Measurements from ENCODE around the gene FOXP1.

Gene FOXP1

DNA sequence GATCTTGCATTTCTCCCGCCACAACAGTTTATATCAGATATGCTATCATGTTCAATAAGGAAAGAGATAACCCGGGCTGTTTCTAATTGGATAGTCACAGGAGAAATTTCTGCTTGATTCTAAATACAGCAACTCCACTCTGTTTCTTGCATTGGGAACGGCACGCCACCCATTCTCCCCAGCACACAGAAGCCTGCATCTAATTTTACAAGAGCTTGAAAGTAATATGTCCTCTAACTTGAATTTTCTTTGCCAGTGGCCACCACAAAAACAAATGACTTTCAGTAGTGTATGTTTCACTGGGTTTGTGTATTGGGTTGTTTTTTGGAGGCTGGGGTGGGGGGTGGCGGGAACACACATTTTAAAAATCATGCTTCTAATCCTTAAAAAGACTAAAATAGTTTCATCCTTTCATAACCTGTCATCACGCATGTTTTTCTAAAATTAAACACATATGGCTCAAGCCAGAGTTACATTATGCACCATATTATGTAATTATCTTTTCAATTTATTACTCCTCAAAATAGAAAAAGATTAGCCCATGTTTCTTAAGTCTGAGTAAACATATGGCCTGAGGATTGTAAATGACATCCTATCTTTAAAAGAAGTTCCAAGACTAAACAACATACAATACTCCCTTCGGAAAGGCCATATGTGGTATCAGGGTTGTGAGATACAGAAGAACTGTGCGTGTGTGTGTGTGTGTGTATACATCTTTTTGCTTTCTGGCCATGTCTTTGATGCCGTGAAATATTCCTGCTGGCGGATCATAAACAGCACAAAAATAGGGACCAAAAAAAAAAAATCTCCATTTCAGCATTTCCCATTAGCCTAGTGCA is 176.3 kb downstream of the FOXP1 start:
- in situ Hi-C loops (cut with MboI; ENCODE audit: low sequenced_read_pairs), result no loop called here

DNA sequence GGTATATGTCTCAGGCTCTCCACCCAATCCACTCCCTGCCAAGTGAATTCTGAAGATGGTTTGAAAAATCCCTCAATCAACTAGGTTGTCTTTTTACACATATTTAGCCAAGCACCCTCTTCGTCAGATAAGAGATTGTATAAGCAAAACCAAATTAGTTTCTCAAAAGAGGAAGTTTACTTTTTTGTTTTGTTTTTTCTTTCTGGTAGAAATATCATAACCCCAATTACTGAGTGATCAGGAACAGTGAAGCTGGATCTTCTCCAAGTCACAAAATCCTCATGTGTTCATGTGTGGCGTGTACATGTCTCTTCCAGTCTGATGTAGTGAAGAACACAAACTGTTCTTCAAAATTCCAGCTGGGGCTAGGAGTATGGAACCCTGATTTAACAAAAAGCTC is 180.6 kb downstream of the FOXP1 start:
- in situ Hi-C loops (cut with MboI; ENCODE audit: low sequenced_read_pairs), result no loop called here

DNA sequence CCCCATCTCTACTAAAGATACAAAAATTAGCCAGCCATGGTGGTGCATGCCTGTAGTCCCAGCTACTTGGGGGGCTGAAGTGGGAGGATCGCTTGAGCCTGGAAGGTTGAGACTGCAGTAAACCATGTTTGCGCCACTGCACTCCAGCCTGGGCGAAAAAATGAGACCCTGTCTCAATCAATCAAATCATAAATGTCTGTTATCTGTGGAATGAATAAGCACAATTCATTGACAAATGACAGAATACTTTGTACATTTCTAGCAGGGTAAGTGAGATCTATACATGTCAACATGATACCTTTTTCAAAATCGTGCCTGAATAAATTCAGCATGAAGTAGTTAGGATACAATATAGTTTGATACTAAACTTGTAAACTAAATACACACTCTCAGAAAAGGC is 181.2 kb downstream of the FOXP1 start:
- in situ Hi-C loops (cut with MboI; ENCODE audit: low sequenced_read_pairs), result no loop called here

DNA sequence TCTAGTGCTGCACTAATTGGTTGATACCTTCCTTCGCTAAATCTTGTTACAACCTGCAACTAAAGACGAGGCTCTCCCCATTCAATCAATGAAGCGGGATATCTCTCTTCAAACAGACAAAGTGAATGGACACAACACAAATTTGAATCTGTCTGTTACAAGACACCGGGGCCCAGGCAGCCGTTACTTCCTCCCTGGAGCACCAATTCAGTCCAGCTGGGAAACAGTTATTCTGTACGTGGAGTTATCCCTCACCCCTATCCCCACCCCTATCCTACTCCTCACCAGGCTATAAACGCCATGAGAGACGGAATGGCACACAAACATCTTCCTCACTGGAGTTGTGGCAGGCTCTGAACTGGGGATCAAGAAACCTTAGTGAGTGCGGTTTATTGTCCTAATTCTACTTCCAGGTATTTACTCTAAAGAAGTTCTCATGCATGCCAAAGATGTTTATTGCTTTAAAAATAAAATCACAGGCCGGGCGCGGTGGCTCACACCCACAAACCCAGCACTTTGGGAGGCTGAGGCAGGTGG is 181.8 kb downstream of the FOXP1 start:
- in situ Hi-C loops (cut with MboI; ENCODE audit: low sequenced_read_pairs), result no loop called here

DNA sequence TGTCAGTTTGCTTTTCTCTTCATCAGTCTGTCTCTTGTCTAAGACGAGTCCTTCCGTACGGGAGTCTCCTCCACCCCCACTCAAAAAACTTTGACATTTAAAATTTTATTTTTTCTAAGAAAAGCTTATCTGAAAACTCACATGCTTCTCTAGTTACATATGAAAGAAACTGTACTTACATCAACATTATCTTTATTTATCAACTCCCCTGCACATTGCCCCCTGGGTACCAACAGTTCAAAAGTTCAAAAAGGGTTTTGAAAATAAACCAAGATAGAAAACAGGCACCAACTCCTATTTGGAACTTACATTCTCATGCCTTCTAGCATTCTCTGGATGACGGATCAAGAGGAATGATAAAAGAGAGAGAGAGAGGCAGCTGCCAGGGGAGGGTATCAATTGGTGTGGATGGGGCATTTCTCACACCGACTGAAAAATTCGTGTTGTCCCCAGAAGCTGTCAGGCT is 182.5 kb downstream of the FOXP1 start:
- in situ Hi-C loops (cut with MboI; ENCODE audit: low sequenced_read_pairs), result no loop called here

DNA sequence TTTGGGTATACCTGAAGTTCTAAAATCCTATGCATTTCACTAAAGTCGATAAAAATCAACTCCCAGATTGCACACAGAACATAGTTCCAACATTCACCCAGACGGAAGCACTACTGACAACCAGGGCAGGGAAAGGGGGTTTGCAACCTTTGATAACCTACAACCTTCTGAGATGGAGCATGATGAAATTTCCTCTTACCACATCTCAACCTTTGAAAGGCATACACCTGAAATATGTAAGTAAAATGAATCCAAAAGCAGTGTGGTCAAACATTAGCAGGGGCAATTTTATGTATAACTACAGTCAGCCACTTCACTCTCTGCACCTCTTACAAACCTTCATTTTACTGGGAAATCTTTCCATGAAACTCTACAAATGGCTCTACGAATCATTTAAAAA is 184.1 kb downstream of the FOXP1 start:
- in situ Hi-C loops (cut with MboI; ENCODE audit: low sequenced_read_pairs), result no loop called here

DNA sequence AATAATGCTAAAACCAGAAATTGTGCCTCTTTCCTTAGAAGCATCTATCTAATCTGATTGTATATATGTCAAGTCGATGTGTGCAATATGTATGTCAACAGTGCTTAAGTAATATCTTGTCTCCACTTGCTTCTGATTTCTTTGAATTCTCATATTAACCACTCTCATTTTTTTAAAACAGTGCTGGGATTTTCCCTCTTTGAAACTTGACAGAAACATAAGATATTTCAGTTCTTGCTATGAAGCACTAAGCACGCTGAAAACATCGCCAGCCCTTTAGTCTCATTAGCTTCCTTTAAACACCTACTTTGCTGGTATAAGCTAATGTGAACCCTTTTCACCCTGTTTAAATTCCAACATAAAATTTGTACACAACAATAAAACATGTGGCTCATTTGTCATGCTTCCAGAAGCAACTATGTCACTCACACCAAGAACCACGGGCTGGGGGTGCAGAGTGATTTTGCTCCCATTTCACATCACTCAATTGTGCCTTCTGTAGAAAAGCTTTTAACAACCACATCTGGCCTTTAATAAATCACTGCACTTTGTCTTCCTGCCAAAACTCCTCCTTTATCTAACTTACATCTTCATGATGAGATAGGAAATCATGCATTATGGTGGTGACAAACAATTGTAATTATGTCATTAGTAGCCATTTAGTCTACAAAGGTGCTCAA is 185.2 kb downstream of the FOXP1 start:
- in situ Hi-C loops (cut with MboI; ENCODE audit: low sequenced_read_pairs), result no loop called here

DNA sequence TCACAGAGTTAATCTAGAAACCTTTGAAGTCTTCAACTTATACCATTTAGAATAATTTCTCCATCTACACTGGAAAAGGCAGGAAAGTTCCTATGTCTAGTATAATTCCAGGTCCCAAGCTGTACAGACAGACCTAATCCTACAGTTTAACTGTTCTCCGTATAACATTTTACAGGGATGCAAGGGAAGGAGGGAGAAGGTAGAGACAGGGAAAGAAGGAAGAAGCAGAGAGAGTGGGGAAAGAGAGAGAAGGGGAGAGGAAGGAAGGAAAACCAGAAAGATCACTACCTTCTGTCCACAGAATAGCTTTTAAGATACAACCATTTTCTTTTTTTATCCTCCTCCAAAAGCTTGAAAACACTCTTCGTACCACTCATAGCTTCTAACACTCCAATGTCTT is 185.8 kb downstream of the FOXP1 start:
- in situ Hi-C loops (cut with MboI; ENCODE audit: low sequenced_read_pairs), result no loop called here

DNA sequence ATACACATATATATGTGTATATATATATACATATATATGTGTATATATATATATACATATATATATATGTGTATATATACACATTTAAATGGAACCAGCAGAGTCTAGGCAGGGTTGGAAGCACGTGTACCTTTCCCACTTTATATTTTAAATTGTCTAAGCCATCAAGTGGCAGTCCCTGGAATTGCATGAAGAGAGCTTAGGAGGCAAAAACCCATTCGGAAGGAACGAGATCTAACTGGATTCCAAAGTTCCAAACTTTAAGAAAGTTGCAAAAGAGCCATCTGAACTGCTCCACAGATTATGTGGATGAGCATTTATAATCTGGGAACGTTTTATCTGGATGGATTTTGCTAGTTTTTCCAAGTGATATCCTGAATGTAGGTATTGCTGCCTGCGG is 186.5 kb downstream of the FOXP1 start:
- in situ Hi-C loops (cut with MboI; ENCODE audit: low sequenced_read_pairs), result no loop called here

DNA sequence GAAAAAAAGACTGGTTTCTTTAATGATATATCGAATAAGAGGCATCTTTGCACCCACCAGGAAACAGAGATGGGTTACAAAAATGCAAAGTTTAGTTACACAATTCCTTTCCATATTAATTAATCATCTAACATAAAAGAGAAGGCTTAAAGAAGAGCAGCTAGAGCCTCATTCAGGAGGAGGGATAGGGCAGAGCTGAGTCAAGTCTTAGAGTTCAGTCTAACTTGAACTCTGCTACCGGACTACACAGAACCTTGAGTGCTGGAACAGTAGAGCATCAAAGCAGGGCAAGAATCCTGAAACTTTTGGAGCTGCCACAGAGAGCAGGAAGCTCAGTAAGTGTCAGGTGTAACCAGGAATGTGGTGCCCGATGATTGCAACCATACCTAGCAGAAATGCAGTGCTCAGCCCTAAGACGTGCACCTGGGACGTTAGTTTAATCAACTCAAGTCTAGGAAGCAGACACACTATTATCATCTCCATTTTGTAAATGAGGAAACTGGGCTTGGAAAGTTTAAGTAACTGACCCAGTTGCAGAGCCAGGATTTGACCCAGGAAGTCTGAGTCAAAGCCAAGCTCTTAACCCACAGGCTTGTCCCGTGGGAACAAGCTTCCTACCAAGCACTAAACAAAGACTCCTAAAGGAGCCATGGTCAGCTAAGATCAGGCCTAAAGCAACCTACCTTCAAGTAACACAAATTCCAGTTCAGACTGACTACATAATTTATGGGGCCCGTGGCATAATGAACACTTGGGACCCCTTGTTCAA is 187.4 kb downstream of the FOXP1 start:
- in situ Hi-C loops (cut with MboI; ENCODE audit: low sequenced_read_pairs), result no loop called here

DNA sequence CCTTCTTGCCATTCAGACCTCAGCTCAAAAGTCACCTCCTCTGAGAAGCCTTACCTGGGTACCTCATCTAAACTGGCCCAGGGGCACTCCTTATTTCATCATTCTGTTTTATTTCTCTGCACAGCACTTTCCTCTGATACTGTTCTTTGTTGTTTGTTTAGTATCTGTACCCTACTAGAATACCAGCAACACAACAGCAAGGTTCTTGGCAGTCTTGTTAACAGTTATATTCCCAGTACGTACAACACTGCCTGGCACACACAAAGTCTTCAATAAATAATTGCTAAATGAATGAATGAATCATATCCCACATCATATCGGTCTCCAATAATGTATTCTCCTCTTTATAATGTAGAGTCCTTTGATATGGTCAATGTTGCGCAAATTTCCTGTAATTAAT is 188.1 kb downstream of the FOXP1 start:
- in situ Hi-C loops (cut with MboI; ENCODE audit: low sequenced_read_pairs), result no loop called here

DNA sequence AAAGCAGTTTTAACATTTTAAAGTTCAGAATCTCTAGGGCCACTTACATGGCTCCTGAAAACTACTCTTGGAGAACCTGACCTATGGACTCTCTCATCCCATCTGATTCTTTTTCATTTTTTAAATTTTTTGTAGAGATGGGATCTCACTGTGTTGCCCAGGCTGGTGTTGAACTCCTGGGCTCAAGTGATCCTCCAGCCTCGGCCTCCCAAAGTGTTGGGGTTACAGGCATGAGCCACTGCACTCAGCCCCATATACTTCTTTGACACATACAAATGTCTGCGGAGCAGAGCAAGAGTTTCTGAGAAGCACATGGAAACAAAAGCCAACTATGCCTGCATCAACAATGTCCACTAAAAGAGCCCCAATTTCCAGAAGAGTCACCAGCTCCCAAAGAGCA is 189.8 kb downstream of the FOXP1 start:
- in situ Hi-C loops (cut with MboI; ENCODE audit: low sequenced_read_pairs), result no loop called here

DNA sequence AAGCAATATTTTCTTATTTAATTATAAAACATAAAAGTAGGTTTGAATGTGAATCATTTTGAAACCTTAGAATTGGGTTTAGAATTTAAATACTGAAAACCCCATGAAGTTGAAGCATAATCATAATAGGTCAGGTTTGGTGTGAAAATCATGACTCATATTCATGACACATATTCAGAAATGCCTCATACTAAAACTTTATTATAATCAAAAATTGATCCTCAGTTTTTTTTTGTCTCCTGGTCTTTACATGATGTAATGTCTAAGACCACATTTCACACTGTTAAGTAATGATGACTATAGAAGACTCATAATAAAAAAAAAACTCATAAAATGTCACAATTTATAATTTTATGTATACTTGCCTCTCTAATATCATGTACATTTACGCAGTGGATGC is 190.4 kb downstream of the FOXP1 start:
- in situ Hi-C loops (cut with MboI; ENCODE audit: low sequenced_read_pairs), result no loop called here

DNA sequence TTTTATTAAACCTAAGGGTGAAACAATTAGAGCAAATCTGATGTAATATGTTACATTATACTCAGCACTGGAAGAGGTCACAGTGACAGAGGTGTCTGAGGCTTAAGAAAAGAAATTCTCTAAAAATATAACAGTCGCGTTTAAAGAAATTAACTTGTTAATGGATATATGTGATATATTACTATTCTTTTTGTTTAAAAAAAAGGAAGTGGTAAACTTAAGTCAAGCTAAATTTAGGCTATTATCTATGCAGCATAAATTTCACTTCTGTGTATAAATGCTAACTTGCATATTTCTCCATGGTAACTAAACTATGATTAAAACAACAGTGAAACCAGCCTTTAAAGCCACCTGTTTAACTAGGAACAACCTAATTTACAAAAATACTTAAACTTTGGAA is 191.3 kb downstream of the FOXP1 start:
- in situ Hi-C loops (cut with MboI; ENCODE audit: low sequenced_read_pairs), result no loop called here

DNA sequence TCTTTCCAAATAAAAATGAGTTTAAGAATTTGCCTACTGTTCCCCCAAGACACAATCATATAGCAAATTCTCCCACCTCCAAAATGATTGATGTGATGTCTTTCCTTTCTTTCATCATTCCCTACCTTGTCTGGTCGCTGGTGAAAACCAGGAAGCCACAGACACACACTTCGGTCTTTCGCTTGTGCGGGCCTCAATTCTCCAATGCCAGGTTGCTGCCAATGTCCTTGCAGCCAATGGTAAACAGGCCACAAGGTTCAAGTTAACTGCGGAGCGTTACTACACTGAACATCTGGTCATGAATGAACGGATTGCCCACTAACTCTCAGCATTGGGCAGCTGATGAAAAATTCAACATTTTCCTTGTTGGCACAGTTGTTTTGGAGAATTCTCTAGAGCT is 192.2 kb downstream of the FOXP1 start:
- in situ Hi-C loops (cut with MboI; ENCODE audit: low sequenced_read_pairs), result no loop called here

DNA sequence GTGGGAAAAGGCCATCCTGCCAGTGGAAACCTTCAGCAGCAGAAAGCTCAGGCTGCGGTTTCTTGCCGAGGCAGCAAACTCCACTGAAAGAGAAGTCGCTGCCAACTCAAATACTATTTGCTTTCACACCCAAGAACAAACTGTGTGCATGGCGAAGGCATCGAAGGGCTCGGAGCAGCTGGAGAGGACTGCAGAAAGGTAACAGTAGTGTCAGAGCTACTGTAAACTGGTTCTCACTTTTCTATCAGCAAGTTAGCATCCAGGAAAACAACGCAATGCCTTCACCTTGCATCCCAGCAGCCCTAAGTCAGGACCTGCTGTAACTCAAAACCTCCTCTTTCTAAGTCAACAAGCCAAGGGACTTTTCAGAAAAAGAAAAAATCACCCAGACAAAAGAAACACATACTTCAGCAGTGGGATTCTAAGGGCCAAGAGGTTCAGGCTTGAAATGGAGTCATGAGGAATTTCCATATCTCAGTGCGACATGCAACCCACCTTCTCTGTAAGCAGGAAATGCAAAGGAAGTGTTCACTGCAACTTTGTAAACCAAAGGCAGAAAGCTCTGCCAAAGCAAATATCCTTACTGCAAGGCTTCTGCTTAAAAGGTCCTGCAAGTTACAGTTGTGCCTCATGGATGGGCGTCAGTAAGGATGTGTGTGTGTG is 193.5 kb downstream of the FOXP1 start:
- in situ Hi-C loops (cut with MboI; ENCODE audit: low sequenced_read_pairs), result no loop called here

DNA sequence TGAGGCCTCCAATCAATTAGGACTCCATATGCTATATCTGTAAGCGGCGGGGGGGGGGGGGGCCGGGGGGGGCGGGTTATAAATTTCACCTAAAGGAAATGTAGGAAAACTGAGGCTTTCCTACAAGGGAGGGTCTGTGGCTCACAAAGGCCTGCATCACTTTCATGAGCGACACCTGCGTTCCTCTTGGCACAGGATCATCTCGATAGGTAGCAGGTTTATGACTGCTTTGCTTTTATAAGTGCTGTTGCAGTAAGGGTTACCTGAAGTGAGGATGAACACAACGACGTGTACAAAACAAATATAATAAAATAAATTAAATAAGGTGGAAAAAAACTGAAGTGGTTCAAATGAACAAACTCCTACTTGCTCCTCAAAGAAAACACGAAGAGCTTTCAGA is 194.3 kb downstream of the FOXP1 start:
- in situ Hi-C loops (cut with MboI; ENCODE audit: low sequenced_read_pairs), result no loop called here

DNA sequence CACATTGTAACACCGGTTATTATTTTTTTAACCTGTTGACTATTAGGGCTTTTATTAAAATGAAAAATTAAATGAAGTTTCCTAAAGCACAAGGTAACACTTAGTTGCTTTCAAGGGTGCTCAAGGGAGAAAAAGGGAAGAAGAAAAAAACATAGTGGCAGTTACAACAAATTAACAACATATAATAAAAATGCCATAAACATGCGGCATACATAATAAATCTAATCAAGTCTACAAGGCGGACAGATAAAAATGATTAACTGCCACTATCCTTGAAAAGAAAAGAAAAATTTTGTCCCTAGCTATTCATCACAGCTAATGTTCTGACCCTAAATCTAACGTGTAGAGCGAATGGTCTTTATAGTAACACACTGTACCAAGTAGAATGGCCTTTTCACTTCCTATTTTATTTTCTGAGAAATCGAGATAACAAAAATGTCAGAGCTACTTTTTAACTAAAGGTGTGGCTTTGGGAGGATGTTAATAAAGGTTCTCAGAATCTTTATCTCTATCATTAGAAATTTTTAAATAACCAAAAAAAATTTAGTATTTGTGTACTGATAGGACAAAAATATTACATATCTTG is 194.9 kb downstream of the FOXP1 start:
- in situ Hi-C loops (cut with MboI; ENCODE audit: low sequenced_read_pairs), result no loop called here

DNA sequence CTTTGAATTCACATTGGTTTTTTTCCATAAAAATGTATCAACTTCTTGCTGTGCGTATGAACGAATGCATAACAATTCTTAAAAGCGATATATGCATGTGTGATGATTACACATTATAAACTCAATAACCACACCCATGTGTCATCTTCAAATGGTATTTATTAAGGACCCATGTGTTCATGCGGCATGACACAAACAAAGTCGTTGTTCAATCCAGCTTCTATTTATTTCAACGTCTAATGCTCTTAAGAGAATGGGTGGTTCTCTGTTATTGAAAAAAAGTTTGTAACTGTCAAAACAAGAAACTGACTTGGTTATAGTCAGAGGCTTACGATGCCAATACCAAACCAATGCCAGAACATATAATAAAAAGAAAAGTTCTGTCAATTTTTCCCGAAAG is 195.9 kb downstream of the FOXP1 start:
- in situ Hi-C loops (cut with MboI; ENCODE audit: low sequenced_read_pairs), result no loop called here

DNA sequence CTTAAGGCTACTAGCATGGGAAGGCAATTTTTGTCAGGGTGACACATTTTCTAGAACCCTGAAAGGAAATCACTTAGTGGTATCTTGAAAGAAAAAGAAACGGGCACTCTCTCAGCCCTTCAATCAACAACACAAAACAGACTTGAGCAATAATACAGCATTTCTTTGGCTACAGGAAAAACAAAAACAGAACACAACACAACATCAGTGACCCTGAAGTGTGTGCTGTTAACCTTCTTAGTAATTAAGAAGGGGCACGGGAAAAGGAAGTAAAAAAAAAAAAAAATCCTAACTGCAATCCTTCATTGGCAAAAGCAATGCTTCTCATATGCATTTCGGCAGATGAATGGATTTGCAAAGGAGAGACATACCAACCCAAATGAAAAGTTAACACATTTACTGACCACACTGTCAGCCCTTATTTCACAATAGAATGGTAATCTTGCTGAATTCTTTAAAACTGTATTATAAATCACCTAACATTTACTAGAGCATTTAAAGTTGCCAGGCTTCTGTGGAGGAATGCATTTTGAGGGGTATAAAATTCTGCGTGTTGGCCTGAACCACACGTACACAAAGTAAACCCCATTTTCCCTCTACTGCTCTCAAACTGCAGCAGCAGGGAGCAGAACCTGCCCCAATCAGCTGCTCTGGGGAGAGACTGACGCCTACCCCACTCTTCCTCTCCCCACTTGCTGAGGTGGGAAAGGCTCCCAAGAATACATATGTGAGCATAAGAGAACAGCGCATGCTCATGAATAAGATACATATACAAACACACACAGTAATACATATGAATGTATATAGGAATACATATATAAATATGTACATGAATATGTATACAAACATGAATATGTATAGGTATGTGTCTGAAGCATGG is 198.5 kb downstream of the FOXP1 start:
- in situ Hi-C loops (cut with MboI; ENCODE audit: low sequenced_read_pairs), result no loop called here
